Measurements from ENCODE around the gene TBC1D10A. TPM values are rescaled to one million over a fixed set of nuclear protein-coding genes. Genes with fewer than 3 reads are reported as not detected.
A peak's percentile ranks its signal among the peaks of the same experiment; 100 is the strongest.

The TBC1D10A gene
- total RNA-seq, 1 donor from 2014 or later, result 5.7 TPM

DNA sequence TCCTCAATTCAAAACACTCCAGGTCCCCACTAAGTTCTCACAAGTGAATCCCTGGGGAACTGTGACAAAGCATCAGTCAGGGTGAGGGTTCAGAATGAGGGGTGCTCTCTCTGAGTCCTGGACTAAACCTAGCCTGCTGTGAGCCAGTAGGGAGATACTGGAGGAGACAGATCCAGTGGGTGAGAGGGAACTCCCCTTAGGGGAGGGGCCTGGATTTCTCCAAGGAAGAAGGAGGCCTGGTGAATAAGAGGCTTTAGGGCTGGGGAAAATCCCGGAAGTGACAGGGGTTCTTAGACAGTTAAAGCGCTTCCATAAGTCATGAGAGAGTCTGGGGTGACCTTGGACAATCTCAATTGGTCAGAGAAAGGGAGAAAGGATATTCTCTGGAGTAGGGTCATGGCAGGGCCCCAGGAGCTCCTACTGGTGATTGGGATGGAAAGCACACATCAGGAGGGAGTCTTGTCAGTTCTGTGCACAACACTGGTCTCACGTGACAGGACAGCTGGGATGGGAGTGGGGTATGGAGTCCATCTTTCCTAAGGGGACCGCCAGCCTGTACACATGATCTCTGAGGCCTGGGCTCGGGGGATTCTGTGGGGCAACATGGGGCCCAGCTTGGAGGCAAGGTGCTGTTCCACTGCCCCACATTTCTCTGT is 1.5 kb downstream of the TBC1D10A start:
- DNase-seq (ENCODE audit: low spot score), result no peak
- intact Hi-C loops (cut with DNase I), result loop anchor here (5.0 kb wide), 1 partner anchor 62 kb away; the partner anchor contains the start of gene RNF215

DNA sequence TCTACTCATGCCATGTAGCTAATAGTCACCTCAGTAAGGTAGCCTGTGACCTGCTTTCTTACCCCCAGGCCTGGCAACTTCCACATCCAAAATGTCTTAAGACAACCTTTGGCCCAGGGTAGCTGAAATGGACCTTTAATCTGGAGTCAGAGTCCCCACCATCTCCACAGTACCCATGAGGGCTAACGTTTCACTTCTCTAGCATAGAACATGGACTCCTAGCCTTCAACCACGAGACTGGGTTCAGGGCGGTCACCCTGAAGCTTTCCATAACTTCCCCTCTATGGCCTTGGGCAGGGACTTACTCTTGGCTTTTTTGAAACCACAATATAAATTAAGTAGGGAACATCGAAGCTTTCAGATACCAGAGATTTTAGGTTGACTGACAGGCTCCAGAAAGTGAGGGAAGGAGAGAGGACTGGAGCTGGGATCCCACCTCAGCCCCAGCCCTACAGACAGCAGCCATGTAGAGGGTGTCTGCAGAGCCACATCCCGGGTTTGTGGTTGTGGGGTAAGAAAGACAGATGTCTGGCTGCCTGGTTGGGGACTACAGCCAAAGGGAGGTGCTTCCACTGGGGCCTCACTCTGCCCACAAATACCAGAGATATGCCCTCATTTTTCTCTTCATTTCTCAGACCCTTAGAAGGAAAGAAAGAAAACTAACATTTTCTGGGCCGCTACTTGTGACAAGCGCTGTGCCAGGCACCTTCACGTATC is 2.6 kb downstream of the TBC1D10A start:
- no peak for DNase-seq (ENCODE audit: low spot score)
- intact Hi-C loops (cut with DNase I), result no loop called here

DNA sequence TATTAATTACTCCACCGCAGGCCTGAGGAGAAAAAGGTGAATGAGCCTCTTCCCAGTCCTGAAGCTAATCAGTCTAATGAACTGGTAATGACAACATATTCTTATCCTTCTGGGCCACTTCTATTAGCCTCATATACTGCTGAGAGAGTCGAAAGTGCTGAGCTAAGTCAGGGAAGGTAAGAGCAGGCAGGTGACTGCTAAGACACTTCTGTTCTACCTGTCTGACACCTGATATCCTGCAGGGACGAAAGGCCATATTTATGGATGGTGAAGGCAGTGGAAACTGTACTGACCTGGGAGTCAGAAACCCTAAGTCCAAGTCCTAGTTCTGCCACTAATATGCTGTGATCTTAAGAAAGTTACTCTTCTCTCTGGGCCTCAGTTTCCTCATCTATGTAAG is 3.5 kb downstream of the TBC1D10A start:
- intact Hi-C loops (cut with DNase I), result no loop called here

DNA sequence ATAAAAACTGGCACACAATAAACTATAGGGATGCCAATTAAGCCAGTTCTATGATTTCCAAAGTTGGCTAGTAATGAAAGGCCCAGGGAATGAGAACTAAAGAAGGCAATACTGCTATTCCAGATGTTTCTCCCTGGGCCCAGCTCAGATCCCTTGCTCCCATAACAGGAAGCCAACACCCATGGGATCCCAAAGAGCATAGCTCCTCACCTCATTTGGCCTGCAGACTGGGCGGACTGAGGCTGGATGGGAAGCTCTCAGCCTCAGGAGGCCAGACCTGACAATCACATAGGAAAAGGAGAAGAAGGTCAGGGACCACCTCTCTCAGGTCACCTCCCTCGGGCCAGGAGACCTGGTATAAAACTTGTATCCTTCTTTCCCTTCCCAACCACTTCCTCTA is 5.3 kb downstream of the TBC1D10A start:
- DNase-seq (ENCODE audit: low spot score), result no peak
- intact Hi-C loops (cut with DNase I), result no loop called here

More for the DNA sequence above, 3.5 kb downstream of the TBC1D10A start:
- DNase-seq (ENCODE audit: low spot score), result no peak

DNA sequence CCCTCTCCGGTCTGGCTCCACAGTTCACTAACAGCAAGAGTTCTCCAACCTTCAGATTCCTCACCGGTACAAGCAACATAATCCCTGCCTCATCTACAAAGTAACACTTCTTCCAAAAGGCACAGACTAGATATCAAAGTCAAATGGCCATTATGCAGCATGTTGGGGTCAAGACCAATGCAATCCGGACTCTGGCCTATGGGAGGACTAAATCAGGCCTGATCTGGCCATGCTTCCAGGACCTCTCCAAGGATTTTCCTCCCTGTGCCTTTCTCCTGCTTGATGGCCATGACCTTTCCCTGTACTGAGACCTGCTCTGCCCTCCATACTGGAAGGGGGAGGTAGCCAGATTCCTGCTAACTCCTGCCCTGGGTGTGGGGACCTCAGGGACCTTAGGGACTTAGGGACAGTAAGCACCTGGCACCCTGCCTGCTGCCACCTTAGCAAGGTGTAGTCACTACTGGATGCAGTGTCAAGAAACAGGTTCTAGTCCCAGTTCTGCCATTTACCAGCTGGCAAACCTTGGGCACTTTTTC is 6.7 kb downstream of the TBC1D10A start:
- intact Hi-C loops (cut with DNase I), result no loop called here
- DNase-seq (ENCODE audit: low spot score), result no peak

DNA sequence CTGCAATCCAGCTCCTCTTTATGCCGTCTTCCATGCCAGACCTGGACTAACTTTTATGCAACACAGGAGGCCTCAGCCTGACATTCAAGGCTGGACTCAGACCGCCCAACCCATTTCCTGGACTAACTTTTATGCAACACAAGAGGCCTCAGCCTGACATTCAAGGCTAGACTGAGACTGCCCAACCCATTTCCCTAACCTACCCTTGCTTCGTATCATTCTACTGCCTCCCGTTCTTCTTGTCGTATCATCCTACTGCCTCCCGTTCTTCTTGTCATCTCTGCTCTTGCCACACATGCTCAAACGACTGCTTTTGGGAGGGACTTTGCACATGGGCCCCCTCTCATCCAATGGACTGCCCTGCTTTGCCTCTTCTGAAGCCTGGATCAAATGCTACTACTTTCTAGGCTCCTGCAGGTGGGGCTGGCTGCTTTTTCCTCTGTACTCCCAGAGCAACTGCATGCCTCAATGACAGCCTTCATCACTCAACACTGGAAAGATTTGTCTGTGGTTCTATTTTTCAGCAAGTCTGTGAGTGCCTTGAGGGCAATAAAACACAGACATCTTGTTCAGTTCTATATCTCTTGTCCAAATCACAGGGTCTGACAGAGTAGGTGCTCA is 7.8 kb downstream of the TBC1D10A start:
- intact Hi-C loops (cut with DNase I), result no loop called here

DNA sequence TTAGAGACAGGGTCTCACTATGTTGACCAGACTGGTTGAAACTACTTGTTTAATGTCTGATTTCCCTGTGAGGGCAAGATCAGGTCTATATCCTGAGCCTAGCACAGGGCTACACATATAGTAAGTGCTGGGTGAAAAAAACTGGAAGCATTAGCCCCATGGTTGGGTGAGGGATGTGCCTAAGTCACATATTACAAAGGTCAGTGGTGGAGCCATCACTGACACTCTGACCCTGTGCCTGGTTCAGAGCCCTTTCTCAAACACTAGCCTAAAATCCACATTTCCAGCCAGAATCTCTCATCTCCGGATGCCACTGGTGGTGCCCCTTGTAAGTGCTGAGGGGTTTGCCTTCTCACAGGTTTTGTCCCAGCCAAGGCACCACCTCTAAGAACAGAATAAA is 9.0 kb downstream of the TBC1D10A start:
- DNase-seq (ENCODE audit: low spot score), result no peak
- intact Hi-C loops (cut with DNase I), result no loop called here

More for the DNA sequence above, 7.8 kb downstream of the TBC1D10A start:
- DNase-seq (ENCODE audit: low spot score), result no peak

DNA sequence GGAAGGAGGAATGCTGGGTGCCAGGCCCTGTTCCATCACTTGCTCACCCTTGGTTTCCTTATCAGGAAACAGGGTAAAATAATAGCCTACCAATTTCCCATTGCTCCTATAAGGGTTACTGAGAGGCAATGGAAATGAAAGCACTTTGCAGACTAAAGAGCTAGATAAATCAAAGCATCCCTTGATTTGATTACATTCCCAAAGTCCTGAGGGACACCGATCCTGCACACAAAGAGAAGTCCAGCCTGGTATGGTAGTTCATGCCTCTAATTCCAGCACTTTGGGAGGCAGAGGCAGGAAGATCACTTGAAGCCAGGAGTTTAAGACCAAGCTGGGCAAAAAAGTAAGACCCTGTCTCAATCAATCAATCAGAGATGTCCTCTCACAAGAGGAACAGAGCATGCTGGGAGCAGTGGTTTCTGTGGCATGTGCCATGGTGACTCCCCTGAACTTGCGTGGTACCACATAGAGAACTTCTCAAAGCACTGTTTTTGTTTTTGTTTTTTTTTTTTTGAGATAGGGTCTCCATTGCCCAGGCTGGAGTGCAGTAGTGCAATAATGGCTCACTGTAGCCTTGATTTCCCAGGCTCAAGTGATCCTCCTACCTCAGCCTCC is 10.7 kb downstream of the TBC1D10A start:
- intact Hi-C loops (cut with DNase I), result no loop called here
- DNase-seq (ENCODE audit: low spot score), result no peak

DNA sequence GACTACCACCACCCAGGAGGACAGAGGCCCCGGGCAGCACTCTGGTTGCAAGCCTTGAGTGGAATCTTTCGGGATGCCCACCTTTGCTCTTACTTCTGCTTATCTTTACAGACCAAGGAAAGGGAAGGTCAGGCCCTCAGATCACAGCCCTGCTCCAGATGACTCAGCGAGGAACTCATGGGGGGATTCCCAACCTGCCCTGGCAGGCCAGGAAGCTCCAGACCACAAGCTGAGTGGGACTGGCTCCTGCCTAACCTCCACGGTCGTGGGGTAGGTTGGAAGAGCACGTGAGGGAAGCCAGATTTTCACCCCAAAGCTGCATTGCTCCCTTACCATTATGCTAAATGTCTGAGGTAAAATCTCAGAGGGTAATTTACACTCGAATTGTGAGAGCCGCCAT is 11.8 kb downstream of the TBC1D10A start:
- intact Hi-C loops (cut with DNase I), result no loop called here

DNA sequence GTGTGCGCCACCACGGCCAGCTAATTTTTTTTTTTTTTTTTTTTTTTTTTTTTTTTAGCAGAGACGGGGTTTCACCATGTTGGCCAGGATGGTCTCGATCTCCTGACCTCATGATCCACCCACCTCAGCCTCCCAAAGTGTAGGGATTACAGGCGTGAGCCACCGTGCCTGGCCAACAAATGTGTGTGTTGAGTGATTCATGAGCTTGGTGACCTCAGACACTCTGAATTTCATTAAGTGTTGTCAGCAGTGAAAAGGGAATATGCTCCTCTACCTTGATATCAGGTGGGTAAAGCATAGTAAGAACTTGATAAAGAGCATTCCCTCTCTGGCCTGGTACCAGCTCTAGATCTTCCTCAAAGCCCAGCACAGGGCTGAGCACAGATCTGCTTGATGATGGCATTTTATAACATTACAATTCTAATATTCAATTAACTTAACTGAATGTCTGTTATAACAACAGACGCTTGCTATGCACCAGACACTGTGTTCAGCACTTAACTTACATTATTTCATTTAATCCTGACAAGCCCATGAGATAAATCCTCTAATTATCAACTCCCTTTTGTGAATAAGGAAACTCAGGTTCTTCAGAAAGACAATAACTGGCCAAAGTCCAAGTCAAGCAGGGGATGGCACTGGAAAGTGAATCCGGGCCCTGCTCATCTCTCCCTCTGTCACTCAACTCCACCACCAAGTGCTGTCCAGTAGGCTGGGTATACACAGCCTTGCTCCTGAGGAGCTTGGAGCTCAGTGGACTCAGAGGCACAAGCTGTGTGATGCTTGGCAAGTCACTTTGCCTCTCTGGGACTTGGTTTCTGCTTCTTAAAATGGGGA is 13.0 kb downstream of the TBC1D10A start:
- no peak for DNase-seq (ENCODE audit: low spot score)
- intact Hi-C loops (cut with DNase I), result no loop called here

More for the DNA sequence above, 11.8 kb downstream of the TBC1D10A start:
- DNase-seq (ENCODE audit: low spot score), result no peak

DNA sequence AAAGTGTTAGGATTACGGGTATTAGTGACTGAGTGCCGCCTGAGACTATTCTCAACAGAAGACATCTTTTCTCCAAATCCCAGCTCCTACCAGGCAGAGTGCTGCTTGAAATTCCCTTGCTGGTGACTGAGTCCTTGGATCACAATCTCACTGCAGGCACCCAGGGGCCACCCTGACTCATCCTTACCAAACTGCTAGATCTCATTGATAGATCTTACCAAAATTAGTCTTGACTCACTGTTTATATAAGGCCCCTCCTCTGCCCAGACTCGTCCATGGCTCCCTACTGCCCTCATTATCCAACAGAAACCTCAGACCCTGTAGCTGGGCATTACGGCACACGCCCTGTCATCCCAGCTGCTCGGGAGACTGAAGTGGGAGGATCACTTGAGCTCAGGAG is 14.7 kb downstream of the TBC1D10A start:
- intact Hi-C loops (cut with DNase I), result no loop called here

DNA sequence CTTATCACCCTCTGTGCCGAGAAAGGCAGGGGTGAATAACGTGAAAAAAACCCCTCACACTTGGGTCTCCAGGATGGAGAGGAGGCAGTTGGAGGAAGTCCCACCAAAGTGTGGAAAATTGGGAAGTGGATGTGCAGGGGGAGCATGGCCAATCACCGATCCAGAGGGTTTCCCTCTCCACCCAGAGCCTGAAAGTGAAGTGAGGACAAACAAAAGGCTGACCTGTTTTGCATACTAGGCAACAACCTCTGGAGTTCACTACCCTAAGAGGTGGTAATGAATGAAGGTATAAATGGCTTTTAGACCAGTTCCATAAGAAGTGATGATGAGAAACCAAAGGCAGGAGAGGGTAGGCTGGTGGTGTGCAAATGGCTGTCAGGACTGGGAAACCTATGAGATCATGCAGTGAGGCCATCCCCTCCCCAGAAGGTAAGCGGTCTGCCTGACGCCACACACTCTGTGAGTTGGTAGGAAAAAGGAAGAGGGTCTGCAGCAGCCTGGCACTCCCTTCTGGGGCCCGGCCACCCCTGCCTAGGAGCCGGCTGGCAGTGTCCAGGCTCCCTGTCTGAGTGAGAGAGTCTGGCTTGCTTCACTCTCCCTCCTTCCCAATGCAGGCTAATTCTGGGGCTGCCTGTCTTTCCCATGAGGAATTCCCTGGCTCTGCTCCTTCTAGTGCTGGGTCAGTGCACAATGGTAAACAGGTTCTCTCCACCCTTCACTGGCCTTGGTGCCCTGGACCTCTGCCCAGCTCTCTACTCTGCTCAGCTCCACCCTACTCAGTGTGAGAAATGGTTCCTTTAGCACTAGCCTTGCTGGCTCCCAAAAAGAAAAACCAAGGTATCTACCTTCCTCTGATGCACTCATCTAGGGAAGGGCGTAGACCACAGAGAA is 15.6 kb downstream of the TBC1D10A start:
- intact Hi-C loops (cut with DNase I), result no loop called here
- DNase-seq (ENCODE audit: low spot score), result peak; percentile 87

More for the DNA sequence above, 14.7 kb downstream of the TBC1D10A start:
- DNase-seq (ENCODE audit: low spot score), result no peak

DNA sequence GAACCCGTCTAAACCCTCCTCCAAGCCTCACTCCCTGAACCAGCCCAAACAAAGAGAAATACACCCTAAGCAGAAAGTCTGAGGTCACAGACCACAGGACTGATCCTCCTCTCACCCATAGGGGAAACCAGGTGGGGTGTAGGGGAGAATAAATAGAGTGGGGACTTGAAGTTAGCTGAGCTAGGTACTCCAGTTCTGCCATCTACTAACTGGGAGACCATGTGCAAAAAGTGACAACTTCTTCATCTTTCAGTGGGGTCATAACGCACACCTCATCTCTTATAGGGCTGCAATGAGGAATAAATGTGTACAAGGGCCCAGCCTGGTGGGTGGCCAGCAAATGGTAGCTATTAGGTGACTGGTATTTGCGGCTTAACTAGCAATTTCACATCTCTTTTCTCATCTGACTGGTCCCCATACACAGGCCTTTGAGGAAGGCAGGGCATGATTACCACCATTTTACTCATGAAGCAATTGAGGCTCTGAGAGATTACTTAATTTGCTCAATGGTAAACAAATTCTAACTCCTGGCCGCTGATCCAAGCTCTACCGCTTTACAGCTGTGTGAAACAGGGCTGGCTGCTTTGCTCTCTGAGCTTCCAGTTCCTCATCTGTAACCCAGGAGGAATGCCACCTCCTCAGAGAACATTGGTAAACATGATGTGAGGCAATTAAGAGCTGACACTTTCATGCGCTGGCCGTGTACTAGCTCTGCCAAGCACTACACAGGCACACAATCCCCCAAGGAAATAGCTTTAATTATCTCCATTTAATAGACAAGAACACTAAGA is 16.6 kb downstream of the TBC1D10A start:
- no peak for DNase-seq (ENCODE audit: low spot score)
- intact Hi-C loops (cut with DNase I), result no loop called here

DNA sequence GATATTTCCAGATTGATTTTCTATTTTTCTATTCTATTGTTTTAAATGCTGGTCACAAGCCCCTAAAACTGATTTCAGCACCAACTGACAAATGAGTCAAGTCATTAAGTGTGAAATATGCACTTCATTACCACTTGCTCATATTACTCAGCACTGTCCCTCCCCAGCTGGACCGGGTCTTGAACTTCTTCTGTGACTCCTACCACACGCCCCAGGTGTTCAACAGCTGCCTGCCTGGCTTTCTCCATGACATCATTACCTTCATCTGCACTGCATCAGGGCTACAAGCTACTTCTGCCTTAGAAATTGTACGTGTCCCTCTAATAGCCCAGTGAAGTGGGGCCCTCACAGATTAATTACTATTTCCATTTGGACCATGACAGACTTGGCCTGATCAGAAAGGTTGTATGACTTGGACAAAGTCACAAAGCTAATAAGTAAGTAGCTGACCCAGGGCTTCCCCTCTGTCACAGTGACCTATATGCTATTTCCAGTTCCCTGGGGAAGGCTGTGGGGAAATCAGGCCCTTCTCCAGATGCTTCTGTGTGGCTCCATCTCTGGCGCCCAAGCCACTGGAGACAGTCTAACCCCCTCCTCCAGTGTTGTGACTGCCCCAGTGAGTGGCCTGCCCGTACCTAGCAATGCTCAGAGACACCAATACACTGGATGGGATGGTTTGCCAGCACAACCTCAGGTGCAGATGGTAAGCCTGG is 18.1 kb downstream of the TBC1D10A start:
- DNase-seq (ENCODE audit: low spot score), result no peak

DNA sequence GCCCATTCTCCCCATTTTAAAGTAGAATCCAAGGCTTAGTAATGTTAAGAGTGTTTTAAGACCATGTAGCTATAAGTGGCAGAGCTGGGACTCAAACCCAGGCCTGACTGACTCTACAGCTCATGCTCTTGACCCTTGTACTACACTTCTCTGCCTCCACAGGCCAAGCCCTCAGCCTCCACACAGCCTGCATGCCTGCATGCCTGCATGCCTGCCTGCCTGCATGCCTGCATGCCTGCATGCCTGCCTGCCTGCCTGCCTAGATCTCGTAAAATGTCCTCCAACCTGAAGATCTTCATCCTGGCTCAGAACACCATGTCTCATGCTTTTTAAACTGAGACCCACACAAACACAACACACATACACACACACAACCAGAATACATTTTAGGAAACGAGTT is 18.6 kb downstream of the TBC1D10A start:
- intact Hi-C loops (cut with DNase I), result no loop called here

More for the DNA sequence above, 18.1 kb downstream of the TBC1D10A start:
- intact Hi-C loops (cut with DNase I), result no loop called here

DNA sequence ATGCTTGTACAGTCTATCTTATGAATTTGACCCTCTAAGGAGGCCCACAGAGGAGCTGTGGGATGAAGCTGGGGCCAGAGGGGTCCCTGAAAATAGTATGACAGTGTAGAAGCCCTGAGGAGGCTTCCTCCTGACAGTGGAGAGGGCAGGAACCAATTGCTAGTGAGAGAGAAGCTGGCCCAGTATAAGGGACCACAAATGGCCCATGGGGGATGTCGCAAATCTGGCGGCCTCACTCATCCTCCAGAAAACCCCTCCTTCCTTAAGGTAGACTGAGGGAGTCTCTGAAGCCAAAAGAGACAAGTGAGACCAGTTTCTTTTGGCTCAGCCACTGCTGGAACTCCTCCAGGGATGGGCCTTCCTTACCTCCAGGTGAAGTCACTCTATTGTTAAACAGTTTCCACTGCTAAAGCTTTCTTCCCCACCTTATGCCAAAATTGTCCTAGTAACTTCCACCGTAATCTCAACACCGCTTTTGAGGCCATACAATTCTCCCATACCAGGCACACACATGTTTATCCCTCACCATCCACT is 19.6 kb downstream of the TBC1D10A start:
- DNase-seq (ENCODE audit: low spot score), result no peak
- intact Hi-C loops (cut with DNase I), result no loop called here

More for the DNA sequence above, 18.6 kb downstream of the TBC1D10A start:
- no peak for DNase-seq (ENCODE audit: low spot score)

DNA sequence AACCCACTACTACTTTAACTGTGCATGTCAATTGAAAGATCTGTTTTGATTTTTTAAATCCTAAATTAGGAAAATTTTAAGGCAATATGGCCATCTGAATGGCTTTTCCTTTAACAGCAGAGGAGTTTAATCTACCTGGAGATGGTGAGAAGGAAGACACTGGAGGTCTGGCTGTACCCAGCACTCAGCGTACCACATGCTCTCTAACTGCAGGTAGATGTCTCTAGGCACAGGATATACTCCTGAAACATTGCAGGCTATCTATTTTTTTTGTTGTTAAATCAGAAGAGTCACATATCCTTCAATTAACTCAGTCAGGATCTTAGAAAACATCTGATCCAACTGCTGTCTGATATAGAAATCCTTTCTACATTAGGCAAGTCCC is 20.1 kb downstream of the TBC1D10A start:
- intact Hi-C loops (cut with DNase I), result no loop called here

More for the DNA sequence above, 20.1 kb downstream of the TBC1D10A start:
- DNase-seq (ENCODE audit: low spot score), result no peak
